ENCODE data around the gene CBFA2T2. TPM values are rescaled to one million over a fixed set of nuclear protein-coding genes. Genes with fewer than 3 reads are reported as not detected.
"Not testable (repeated sequence)": the region's sequence is repeated elsewhere in the genome, so short reads cannot be mapped to it uniquely, and the experiment has no call there.

Gene CBFA2T2
- total RNA-seq, 1 donor from 2014 or later: 10.5 TPM

- DNase-seq (ENCODE audit: low spot score): no peak
Measured at GRCh38 chr20:33501000-33501399, 11.1 kb downstream of the CBFA2T2 start.

GRCh38 chr20:33503564-33503963, 13.7 kb downstream of the CBFA2T2 start:
- DNase-seq (ENCODE audit: low spot score): no peak

- no peak for DNase-seq (ENCODE audit: low spot score)
Measured at GRCh38 chr20:33506576-33506975, 16.7 kb downstream of the CBFA2T2 start.

- no peak for DNase-seq (ENCODE audit: low spot score)
Measured at GRCh38 chr20:33507461-33507860, 17.6 kb downstream of the CBFA2T2 start.

GRCh38 chr20:33508015-33508414, 18.1 kb downstream of the CBFA2T2 start:
- DNase-seq (ENCODE audit: low spot score): not testable (repeated sequence)

- not testable (repeated sequence) for DNase-seq (ENCODE audit: low spot score)
Measured at GRCh38 chr20:33509057-33509456, 19.2 kb downstream of the CBFA2T2 start.

- DNase-seq (ENCODE audit: low spot score): not testable (repeated sequence)
Measured at GRCh38 chr20:33511876-33512275, 22.0 kb downstream of the CBFA2T2 start.

GRCh38 chr20:33515569-33516216, 25.8 kb downstream of the CBFA2T2 start:
- no peak for DNase-seq (ENCODE audit: low spot score)

GRCh38 chr20:33516882-33517281, 27.0 kb downstream of the CBFA2T2 start:
- DNase-seq (ENCODE audit: low spot score): no peak

GRCh38 chr20:33518071-33518470, 28.2 kb downstream of the CBFA2T2 start:
- DNase-seq (ENCODE audit: low spot score): no peak

GRCh38 chr20:33521461-33521860, 31.6 kb downstream of the CBFA2T2 start:
- no peak for DNase-seq (ENCODE audit: low spot score)

- no peak for DNase-seq (ENCODE audit: low spot score)
Measured at GRCh38 chr20:33522256-33522820, 32.4 kb downstream of the CBFA2T2 start.

- no peak for DNase-seq (ENCODE audit: low spot score)
Measured at GRCh38 chr20:33524261-33524660, 34.4 kb downstream of the CBFA2T2 start.

- no peak for DNase-seq (ENCODE audit: low spot score)
Measured at GRCh38 chr20:33526769-33527168, 36.9 kb downstream of the CBFA2T2 start.

- no peak for DNase-seq (ENCODE audit: low spot score)
Measured at GRCh38 chr20:33531047-33531877, 41.4 kb downstream of the CBFA2T2 start.

- DNase-seq (ENCODE audit: low spot score): no peak
Measured at GRCh38 chr20:33531885-33532284, 42.0 kb downstream of the CBFA2T2 start.

- DNase-seq (ENCODE audit: low spot score): no peak
Measured at GRCh38 chr20:33532753-33533459, 43.0 kb downstream of the CBFA2T2 start.

- DNase-seq (ENCODE audit: low spot score): not testable (repeated sequence)
Measured at GRCh38 chr20:33535717-33536116, 45.8 kb downstream of the CBFA2T2 start.

GRCh38 chr20:33537608-33538007, 47.7 kb downstream of the CBFA2T2 start:
- no peak for DNase-seq (ENCODE audit: low spot score)

- DNase-seq (ENCODE audit: low spot score): no peak
Measured at GRCh38 chr20:33539129-33539528, 49.2 kb downstream of the CBFA2T2 start.

GRCh38 chr20:33540427-33540826, 50.5 kb downstream of the CBFA2T2 start:
- no peak for DNase-seq (ENCODE audit: low spot score)

- DNase-seq (ENCODE audit: low spot score): no peak
Measured at GRCh38 chr20:33541074-33541473, 51.2 kb downstream of the CBFA2T2 start.

Data from mesenteric fat pad (tissue), 1 donor.